Gastroesophageal sphincter (tissue), 4 donors: ENCODE data around the gene PHLDA2. TPM values are rescaled to one million over a fixed set of nuclear protein-coding genes. Genes with fewer than 3 reads are reported as not detected.
"Not testable (repeated sequence)": the region's sequence is repeated elsewhere in the genome, so short reads cannot be mapped to it uniquely, and the experiment has no call there.

ENCODE experiments used
- ATAC-seq: fragments of 150-250 bp; one replicate; pipeline ENCODE4 v1.9.1; 2016; ENCODE audit warnings: mild to moderate bottlenecking, moderate library complexity
- H3K27ac ChIP-seq, 4 donors: fragments of 200-600 bp; sonication (generic) in 3 of 4; 1 replicate in 3 of 4; 2 replicates in 1 of 4; pipeline ENCODE4 v1.5.1; 2016 to 2019
- H3K27me3 ChIP-seq: fragments of 200-600 bp; sonication (generic); one replicate; pipeline ENCODE4 v1.5.1; 2019
- H3K36me3 ChIP-seq, 2 donors: fragments of 200-600 bp; sonication (generic); one replicate each; pipeline ENCODE4 v1.5.1; 2019; ENCODE audit warnings: control low read depth in 1 of 2
- H3K4me1 ChIP-seq, 3 donors: fragments of 200-600 bp; sonication (generic); 1 replicate in 2 of 3; 2 replicates in 1 of 3; pipeline ENCODE4 v1.5.1; 2016 to 2019; ENCODE audit warnings: control low read depth in 2 of 3
- H3K4me3 ChIP-seq, 2 donors: fragments of 200-600 bp; sonication (generic); one replicate each; pipeline ENCODE4 v1.5.1; 2019; ENCODE audit warnings: mild to moderate bottlenecking in 1 of 2, moderate library complexity in 1 of 2
- H3K9me3 ChIP-seq, 3 donors: fragments of 200-600 bp; sonication (generic); one replicate each; pipeline ENCODE4 v1.5.1; 2017 to 2019; ENCODE audit warnings: control low read depth in 2 of 3
- EP300 ChIP-seq: sonication (generic); formaldehyde crosslinking; IDR thresholded peaks from one replicate; pipeline ENCODE4 v1.6.1; 2017; ENCODE audit warnings: antibody characterized with exemption, mild to moderate bottlenecking
- POLR2A ChIP-seq, 2 donors: fragments of 450-650 bp; IDR thresholded peaks; one replicate each; pipeline ENCODE4 v1.6.1; 2017; ENCODE audit warnings: antibody characterized with exemption in 2 of 2, mild to moderate bottlenecking in 2 of 2, moderate library complexity in 1 of 2
- POLR2AphosphoS5 ChIP-seq: sonication (generic); formaldehyde crosslinking; IDR thresholded peaks from one replicate; pipeline ENCODE4 v1.6.1; 2017; ENCODE audit warnings: antibody characterized with exemption
- WGBS, 2 donors: methylation state at CpG; one replicate each; pipeline ENCODE4 v1.1.5; 2018; ENCODE audit warnings: low coverage in 1 of 2; 5-methylcytosine and 5-hydroxymethylcytosine counted together
- total RNA-seq, 4 donors: library from RNA; depleted of rRNA; stranded (reverse); fragments of >200 nt; gene quantifications; one replicate each; pipeline ENCODE4 v1.1.0, GENCODE V29; 2016
- TF ChIP-seq, protein P1 (sequence below), 4 experiments: fragments of 200-600 bp in 2 of 4; fragments of 450-650 bp in 2 of 4; sonication (generic) in 1 of 4; IDR thresholded peaks; one replicate each; pipeline ENCODE4 v1.5.1; 2017 to 2019; ENCODE audit warnings: antibody characterized with exemption in 4 of 4, mild to moderate bottlenecking in 2 of 4, moderate library complexity in 2 of 4

Gene PHLDA2
- total RNA-seq, 4 donors from 2014 or later: 0.82 to 5.0 (median 1.9) TPM; not detected in 1

DNA sequence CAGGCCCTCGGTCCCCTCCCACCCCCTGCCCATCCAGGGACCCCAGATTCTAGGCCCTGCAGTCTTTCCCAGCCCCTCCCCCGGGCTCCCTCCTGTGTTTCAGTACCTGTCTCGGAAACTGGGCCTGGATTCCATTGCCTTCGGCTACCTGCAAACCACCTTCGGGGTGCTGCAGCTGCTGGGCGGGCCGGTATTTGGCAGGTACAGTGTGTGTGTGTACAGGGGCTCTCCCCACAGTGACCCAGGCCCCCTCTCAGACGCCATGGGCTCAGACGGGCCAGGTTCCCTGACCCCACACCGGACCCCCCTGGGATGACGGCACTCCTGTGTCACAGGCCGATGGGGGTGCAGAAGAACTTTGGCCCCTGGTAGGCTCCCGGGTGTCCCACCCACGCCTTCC, 21.1 kb downstream of the PHLDA2 start:
- Histone ChIP-seq H3K4me3 (no peak overlapping the region), H3K27ac (no peak overlapping the region), H3K36me3 (peaks cover 0 to 23% of the 10 kb centered on the region in 2 donors), H3K4me1 (peaks cover 0 to 29% (median 9%) of the 10 kb centered on the region in 3 donors), H3K27me3 (peaks cover 40% of the 10 kb centered on the region), H3K9me3 (peaks cover 0 to 6% (median 0%) of the 10 kb centered on the region in 3 donors)
- no peak for ATAC-seq
- TF ChIP-seq EP300: no peak
- no peak for TF ChIP-seq POLR2AphosphoS5
- no CpG with 5 or more reads among the region's 14 CpGs for WGBS, 2 donors

DNA sequence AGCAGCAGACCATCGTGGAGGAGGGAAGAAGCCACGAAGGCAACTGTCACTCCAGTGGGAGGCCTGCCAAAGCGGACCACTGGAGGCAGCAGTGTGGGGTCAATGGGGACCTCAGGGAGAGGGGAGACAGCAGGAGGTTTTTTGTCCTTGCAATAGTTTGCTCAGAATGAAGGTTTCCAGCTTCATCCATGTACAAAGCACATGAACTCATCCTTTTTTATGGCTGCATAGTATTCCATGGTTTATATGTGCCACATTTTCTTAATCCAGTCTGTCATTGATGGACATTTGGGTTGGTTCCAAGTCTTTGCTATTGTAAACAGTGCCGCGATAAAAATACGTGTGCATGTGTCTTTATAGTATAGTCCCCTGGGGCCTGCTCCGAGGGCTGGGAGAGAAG, 23.9 kb downstream of the PHLDA2 start:
- H3K4me3 ChIP-seq, H3K27ac ChIP-seq, ATAC-seq, H3K9me3 ChIP-seq: not testable (repeated sequence)
- 83% methylated on average over 7 of the region's 7 CpGs; no CpG with 5 or more reads in 1 of the 2 donors for WGBS, 2 donors
- peaks cover 0 to 23% of the 10 kb centered on the region in 2 donors for H3K36me3 ChIP-seq
- peaks cover 40% of the 10 kb centered on the region for H3K27me3 ChIP-seq
- H3K4me1 ChIP-seq: peaks cover 0 to 50% (median 19%) of the 10 kb centered on the region in 3 donors

DNA sequence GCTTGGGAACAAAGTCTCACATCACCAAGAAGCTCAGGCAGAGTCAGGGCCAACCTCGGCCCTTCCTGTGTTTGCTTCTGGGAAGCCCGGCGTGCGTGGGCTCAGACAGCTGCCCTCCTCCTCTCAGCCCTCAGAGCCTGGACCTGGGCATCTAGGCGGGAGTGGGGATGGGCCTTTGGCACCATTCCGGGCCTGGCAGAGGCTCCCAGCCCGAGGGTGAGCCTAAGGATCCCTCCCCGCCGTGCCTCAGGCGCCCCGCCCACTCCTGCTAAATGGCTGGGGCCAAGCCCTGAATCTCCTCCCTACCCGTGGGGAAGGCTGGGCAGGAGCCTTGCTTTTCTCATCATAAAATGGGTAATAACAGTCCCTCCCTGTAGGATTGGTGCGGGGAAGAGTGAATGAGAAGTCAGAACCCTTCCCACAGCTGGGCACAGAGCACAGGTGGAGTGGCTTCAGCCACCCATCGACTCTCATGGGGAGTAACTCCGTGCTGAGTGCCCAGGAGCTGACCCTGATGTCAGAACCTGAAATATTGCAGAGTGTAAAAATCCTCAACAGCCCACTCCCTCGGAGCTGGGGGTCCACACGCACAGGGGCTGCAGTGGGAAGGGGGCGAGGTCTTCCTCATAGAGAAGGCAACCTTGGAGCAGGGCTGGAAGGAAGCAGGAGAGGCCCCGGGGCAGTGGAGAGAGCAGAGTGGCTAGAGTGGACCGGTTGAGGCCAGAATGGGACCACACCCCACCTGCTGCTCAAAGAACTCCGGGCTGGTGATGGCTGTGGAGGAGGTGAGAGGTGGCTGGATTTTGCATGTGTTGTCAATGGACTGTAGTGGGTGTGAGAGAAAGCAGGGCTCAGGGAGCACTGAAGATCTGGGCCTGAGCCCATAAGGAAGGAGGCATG, 24.8 kb downstream of the PHLDA2 start:
- H3K36me3 ChIP-seq: peaks cover 0 to 23% of the 10 kb centered on the region in 2 donors
- no peak overlapping the region for H3K27ac ChIP-seq
- WGBS, 2 donors: 59 to 90% methylated on average over 4 to 5 of the region's 21 CpGs
- H3K4me1 ChIP-seq: peaks cover 0 to 53% (median 18%) of the 10 kb centered on the region in 3 donors
- TF ChIP-seq EP300 (no peak), POLR2AphosphoS5 (no peak), POLR2A (IDR thresholded peaks at IDR 0.05) (no peak)
- TF ChIP-seq, protein P1, sequence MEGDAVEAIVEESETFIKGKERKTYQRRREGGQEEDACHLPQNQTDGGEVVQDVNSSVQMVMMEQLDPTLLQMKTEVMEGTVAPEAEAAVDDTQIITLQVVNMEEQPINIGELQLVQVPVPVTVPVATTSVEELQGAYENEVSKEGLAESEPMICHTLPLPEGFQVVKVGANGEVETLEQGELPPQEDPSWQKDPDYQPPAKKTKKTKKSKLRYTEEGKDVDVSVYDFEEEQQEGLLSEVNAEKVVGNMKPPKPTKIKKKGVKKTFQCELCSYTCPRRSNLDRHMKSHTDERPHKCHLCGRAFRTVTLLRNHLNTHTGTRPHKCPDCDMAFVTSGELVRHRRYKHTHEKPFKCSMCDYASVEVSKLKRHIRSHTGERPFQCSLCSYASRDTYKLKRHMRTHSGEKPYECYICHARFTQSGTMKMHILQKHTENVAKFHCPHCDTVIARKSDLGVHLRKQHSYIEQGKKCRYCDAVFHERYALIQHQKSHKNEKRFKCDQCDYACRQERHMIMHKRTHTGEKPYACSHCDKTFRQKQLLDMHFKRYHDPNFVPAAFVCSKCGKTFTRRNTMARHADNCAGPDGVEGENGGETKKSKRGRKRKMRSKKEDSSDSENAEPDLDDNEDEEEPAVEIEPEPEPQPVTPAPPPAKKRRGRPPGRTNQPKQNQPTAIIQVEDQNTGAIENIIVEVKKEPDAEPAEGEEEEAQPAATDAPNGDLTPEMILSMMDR (IDR thresholded peaks at IDR 0.05): no peak
- no peak for ATAC-seq
- H3K27me3 ChIP-seq: peaks cover 34% of the 10 kb centered on the region
- H3K4me3 ChIP-seq: no peak overlapping the region
- H3K9me3 ChIP-seq: peaks cover 0 to 6% (median 0%) of the 10 kb centered on the region in 3 donors

DNA sequence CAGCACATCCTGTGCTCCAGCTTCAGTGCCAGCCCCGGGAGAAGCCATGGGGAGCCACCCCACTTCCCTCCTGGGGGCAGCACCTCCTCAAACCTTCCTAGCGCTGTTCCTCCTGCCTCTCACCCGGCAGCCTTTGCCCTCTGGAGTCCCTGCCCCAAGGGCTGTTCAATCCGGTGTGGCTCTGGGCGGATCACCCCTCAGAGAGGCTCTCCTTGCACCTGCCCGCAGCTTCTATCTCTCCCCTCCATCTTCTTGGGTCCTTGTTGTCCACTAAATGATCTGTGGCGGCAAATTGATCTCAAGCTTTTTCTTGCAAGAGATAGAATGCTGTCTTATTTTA, 25.6 kb downstream of the PHLDA2 start:
- Histone ChIP-seq H3K4me1 (peaks cover 0 to 53% (median 12%) of the 10 kb centered on the region in 3 donors), H3K36me3 (peaks cover 0 to 23% of the 10 kb centered on the region in 2 donors), H3K4me3 (no peak overlapping the region), H3K27ac (no peak overlapping the region), H3K27me3 (peaks cover 26% of the 10 kb centered on the region), H3K9me3 (peaks cover 0 to 6% (median 0%) of the 10 kb centered on the region in 3 donors)
- ATAC-seq: no peak
- WGBS, 2 donors: 85% methylated on average over 5 of the region's 7 CpGs; no CpG with 5 or more reads in 1 of the 2 donors
- TF ChIP-seq, protein P1 (IDR thresholded peaks at IDR 0.05): no peak
- TF ChIP-seq POLR2AphosphoS5 (no peak), POLR2A (IDR thresholded peaks at IDR 0.05) (no peak), EP300 (no peak)

DNA sequence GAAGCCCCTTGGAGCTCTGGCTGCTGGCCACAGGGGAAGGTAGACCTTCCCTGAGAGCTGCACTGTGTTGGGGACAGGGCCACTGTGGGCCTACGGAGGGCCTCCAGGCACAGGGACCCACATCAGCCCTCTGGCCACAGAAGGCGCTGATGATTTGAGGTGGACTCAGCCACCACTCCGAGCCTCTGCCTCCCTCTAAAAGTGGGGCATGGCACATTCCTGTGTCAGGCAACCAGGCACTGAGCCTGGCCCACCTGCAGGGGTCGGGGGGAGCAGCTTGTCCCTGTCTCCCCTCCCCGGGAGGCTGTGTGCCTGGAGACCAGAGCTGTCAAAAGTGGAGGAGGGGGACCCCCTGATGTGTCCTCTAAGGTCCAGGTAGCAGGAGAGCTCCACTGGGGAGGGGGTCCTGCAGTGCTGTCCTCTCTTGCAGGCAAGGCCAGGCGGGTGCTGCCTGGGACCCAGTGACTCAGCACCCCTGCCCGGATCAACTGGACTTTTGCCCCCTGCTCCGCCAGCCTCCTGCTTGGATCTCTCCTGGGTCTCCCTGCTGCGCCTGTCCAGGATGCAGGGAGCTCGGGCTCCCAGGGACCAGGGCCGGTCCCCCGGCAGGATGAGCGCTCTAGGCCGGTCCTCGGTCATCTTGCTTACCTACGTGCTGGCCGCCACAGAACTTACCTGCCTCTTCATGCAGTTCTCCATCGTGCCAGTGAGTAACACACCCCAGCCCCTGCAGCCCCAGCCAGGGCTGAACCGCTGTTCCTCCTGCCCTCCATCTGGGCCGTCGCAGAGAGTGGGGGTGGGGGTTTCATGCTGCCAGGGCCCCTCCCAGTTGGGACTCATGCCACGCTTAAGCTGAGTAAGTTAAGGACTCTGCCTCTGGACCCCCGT, 26.2 kb downstream of the PHLDA2 start:
- peak overlapping the region in 2 of 4 donors; percentile 81 to 82 for H3K27ac ChIP-seq
- WGBS, 2 donors: no CpG with 5 or more reads among the region's 23 CpGs
- peaks cover 0 to 20% of the 10 kb centered on the region in 2 donors for H3K36me3 ChIP-seq
- H3K9me3 ChIP-seq: peaks cover 0 to 6% (median 0%) of the 10 kb centered on the region in 3 donors
- TF ChIP-seq EP300: no peak
- TF ChIP-seq POLR2A (IDR thresholded peaks at IDR 0.05): no peak
- TF ChIP-seq POLR2AphosphoS5: no peak
- TF ChIP-seq, protein P1 (IDR thresholded peaks at IDR 0.05): no peak
- H3K27me3 ChIP-seq: peaks cover 20% of the 10 kb centered on the region
- peaks cover 0 to 57% (median 15%) of the 10 kb centered on the region in 3 donors for H3K4me1 ChIP-seq
- ATAC-seq: no peak
- H3K4me3 ChIP-seq: peak overlapping the region; percentile 45 to 64
